SK-MEL-5 (cell line): ENCODE results near the gene OR2V2. TPM values are rescaled to one million over a fixed set of nuclear protein-coding genes. Genes with fewer than 3 reads are reported as not detected.
"Not testable (repeated sequence)": the region's sequence is repeated elsewhere in the genome, so short reads cannot be mapped to it uniquely, and the experiment has no call there.

Source experiments
- DNase-seq: peaks from one replicate; pipeline ENCODE4 v3.0.0-alpha.2; 2016; ENCODE audit warnings: low read depth, low spot score
- in situ Hi-C: cut with HindIII; loops from 2 replicates; pipeline ENCODE4 v1.10.0; 2016; ENCODE audit warnings: low sequenced_read_pairs, high pct_unique_total_duplicates, low pct_unique_long_range_greater_than_20kb
- total RNA-seq: library from RNA; depleted of rRNA; stranded (reverse); fragments of >200 nt; shearing (Covaris generic); gene quantifications from 2 replicates; pipeline ENCODE4 v1.2.3, GENCODE V29; 2014

The OR2V2 gene
- total RNA-seq, 1 experiment from 2014 or later = not detected

- in situ Hi-C loops = no loop called here
- DNase-seq = no peak
These were observed 34.9 kb upstream of the OR2V2 start for GRCh38 chr5:181112476-181112875.

GRCh38 chr5:181113572-181113971, 33.8 kb upstream of the OR2V2 start:
- in situ Hi-C loops, DNase-seq: not testable (repeated sequence)

DNA sequence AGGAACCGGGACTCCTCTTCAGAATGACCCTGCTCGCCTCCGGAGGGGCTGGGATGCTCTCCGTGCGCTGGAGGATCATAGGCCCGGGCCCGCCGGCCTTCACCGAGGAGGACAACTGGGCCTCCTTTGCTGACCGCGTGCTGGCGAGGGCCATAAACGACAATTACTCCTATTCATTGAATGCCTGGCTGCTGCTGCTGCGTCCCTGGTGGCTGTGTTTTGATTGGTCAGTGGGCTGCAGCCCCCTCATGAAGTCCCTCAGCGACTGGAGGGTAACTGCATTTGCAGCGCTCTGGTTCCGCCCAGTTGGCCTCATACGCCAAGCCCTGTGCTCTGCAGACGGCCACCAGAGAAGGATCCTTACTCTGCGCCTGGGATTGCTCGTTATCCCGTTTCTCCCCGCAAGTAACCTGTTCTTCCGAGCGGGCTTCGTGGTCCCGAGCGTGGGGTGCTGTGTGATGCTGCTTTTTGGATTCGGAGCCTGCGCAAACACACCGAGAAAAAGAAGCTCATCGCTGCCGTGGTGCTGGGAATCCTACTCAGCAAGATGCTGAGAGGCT, 33.0 kb upstream of the OR2V2 start:
- in situ Hi-C loops = no loop called here

GRCh38 chr5:181114844-181115778, 32.3 kb upstream of the OR2V2 start:
- no peak for DNase-seq
- in situ Hi-C loops = no loop called here

More for the DNA sequence above, 33.0 kb upstream of the OR2V2 start:
- DNase-seq = no peak

GRCh38 chr5:181118369-181118768, 29.0 kb upstream of the OR2V2 start:
- DNase-seq = no peak
- in situ Hi-C loops = no loop called here

DNA sequence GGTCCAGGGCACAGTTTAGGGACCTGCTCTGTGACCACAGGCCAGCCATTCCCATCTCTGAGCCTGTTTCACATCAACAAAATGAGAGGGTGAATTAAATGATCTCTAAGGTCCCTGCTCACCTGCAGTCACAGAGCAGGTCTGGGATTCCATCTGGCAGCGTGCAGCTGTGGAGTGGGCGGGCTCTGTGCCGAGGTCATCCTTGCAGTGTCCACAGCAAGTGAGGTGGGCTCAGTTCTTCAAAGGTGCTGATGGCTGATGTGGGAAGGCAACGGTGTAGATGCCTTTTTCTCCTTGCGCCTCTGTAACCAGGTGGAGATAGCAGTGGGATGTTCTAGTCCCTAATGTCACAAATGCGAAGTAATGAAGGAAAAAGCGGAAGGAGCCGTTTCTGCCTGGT, 28.3 kb upstream of the OR2V2 start:
- DNase-seq = no peak
- in situ Hi-C loops = no loop called here

GRCh38 chr5:181120306-181120705, 27.1 kb upstream of the OR2V2 start:
- in situ Hi-C loops = no loop called here
- no peak for DNase-seq

GRCh38 chr5:181120761-181121160, 26.6 kb upstream of the OR2V2 start:
- in situ Hi-C loops = no loop called here
- DNase-seq = no peak

GRCh38 chr5:181121675-181122561, 25.5 kb upstream of the OR2V2 start:
- DNase-seq = peak; percentile 15
- in situ Hi-C loops = no loop called here

- DNase-seq = no peak
- in situ Hi-C loops = no loop called here
These were observed 22.9 kb upstream of the OR2V2 start for GRCh38 chr5:181124526-181124925.

DNA sequence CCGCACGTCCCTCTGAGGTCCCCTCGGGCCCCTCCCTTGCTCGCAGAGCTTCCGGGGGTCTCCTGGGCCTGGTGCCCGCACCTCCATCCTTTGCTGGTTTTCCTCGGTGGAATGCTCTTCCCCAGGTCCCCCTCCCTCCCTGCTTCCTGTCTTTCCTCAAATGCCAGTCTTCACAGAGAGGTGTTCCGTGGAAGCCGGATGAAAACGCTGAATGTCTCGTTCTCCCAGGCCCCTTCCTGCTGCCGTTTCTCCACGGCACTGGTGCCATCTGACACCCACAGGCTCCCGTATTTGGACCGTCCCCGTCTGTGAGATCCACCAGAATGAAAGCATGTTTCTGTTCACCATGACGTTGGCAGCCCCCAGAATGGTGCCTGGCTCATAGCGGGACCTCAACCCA, 20.5 kb upstream of the OR2V2 start:
- DNase-seq = no peak
- in situ Hi-C loops = no loop called here

GRCh38 chr5:181127456-181127855, 19.9 kb upstream of the OR2V2 start:
- no peak for DNase-seq
- in situ Hi-C loops = no loop called here

- no peak for DNase-seq
- in situ Hi-C loops = no loop called here
These were observed 19.3 kb upstream of the OR2V2 start for GRCh38 chr5:181127907-181128626.

DNA sequence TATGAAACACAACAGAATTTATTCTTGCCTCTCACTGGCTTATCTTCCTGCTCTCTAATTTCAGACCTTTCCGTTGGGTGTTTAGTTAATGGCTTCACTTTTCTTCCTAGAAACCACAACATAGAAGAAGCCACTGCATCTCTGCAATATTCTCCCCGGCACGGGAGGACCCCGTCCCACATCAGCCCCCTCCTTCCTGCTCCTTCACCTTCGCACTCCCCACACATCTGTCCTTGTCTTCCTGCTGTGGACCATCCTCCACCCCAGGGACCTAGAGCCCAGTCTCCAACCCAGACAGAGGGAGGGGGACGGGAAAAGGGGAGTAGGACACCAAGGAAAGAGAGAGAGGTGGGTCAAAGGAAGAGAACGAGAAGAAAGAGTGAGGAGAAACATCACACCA, 17.8 kb upstream of the OR2V2 start:
- DNase-seq = no peak
- in situ Hi-C loops = no loop called here

DNA sequence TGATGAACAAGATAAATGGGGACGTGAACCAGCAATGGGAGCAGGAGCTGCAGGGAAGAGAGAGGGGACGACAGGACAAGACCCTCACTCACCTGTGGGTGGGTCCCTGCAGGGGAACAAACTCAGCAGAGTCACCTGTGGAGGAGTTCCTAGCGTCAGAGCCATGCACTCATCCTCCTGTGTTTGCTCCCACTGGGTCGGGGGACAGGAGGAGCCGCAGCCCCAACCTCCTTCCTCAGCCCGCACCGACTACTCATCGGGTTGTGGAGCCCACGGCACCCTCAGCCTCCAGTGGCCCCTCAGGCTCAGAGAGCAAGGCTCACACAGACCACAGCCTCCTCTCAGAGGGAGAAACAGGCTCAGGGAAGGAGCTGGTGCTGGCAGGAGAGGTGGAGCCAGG, 17.3 kb upstream of the OR2V2 start:
- in situ Hi-C loops, DNase-seq: not testable (repeated sequence)

- DNase-seq = no peak
- in situ Hi-C loops = no loop called here
These were observed 16.4 kb upstream of the OR2V2 start, which contains the start of gene OR2V1 for GRCh38 chr5:181130832-181131496. TSS of gene OR2V1 (minus strand) at chr5:181131169. CDS start at chr5:181125304, 5,865 bp downstream.

DNA sequence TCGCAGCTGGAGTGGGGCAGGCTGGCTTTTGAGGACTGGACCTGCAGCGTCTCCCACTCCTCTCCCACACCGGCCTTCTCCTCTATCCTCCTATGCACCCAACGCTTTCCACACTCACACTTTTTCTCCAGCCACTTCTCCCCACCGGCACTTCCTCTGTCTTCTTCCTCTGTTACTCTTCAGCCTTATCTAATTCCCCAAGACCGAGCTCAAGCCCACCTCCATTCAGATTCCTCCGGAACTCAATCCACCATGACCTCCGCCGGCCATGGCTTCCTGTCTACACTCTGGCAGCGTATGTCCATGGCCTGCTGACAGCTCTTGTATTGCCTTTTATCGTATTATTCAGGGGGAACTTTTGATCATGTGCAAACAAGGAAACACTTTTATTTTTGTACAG, 15.9 kb upstream of the OR2V2 start:
- in situ Hi-C loops = no loop called here
- no peak for DNase-seq
